Activated T-cell treated with anti-CD3 and anti-CD28 coated beads for 1 hour (primary cell): ENCODE results near the gene ZBTB9.
"Not testable (repeated sequence)": the region's sequence is repeated elsewhere in the genome, so short reads cannot be mapped to it uniquely, and the experiment has no call there.

Experiments used
- DNase-seq: peaks from one replicate; pipeline ENCODE4 v3.0.0-alpha.2; 2020; ENCODE audit warnings: low read depth

Gene ZBTB9

GRCh38 chr6:33467091-33467490 lies 12.7 kb downstream of the ZBTB9 start:
- no peak for DNase-seq

DNA sequence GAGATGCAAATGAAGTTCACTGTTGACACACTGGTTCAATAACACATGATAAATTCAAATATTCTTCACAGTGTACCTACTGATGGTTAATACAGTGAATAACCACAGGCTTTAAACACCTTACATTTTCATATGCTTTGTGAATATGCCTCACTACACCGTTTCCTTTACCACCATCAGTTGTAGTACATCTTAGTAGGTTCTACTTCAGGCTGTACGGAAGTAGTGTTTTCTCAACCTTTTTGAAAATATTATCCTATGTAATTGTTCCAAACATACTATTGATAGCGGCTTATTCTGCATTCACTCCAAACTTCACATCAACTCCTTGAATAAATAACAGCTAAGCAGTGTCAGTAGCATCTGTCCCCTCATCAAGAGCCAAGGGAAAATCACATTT lies 15.3 kb downstream of the ZBTB9 start:
- DNase-seq: no peak

DNA sequence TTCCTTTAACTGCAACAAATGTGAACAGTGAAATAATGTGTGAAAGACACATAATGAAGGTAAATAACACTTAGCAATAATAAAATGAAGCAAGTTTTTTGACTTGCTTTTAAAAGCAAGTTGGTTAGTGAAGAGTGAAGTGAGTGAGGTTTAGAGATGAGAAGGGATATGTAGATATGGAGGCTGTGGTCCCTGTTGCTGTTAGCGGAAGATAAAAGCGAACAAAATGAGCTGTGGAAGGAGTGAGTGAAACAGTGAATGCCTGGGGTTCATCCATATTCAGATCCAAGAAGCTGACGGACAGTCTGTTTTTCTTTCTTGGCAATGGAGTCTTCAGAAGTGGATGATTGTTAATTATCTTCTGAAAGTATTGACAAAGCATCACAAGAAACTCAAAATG lies 23.5 kb downstream of the ZBTB9 start:
- no peak for DNase-seq

DNA sequence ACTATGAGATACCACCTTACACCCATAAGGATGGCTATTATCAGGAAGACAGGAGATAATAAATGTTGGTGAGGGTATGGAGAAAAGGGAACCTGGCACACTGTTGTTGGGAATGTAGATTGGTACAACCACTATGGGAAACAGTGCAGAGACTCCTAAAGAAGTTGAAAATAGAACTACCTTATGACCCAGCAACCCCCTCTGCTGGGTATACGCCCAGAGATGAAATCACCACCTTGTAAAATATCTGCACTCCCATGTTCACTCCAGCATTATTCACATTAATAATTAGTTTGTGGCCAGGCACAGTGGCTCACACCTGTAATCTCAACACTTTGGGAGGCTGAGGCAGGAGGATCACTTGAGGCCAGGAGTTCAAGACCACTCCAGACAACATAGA lies 26.8 kb downstream of the ZBTB9 start:
- DNase-seq: no peak

DNA sequence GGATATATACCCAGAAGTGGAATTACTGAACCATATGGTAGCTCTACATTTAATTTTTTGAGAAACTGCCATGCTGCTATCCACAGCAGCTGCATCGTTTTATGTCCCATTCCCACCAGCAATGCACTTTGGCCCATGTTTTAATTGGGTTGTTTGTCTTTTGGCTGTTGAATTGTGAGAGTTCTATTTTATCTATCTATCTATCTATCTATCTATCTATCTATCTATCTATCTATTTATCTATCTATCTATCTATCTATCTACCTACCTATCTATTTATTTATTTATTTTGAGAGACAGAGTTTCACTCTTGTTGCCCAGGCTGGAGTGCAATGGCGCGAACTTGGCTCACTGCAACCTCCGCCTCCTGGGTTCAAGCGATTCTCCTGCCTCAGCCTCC lies 28.2 kb downstream of the ZBTB9 start:
- DNase-seq: not testable (repeated sequence)

- DNase-seq: no peak
These were observed 29.3 kb downstream of the ZBTB9 start for GRCh38 chr6:33483678-33484077.

DNA sequence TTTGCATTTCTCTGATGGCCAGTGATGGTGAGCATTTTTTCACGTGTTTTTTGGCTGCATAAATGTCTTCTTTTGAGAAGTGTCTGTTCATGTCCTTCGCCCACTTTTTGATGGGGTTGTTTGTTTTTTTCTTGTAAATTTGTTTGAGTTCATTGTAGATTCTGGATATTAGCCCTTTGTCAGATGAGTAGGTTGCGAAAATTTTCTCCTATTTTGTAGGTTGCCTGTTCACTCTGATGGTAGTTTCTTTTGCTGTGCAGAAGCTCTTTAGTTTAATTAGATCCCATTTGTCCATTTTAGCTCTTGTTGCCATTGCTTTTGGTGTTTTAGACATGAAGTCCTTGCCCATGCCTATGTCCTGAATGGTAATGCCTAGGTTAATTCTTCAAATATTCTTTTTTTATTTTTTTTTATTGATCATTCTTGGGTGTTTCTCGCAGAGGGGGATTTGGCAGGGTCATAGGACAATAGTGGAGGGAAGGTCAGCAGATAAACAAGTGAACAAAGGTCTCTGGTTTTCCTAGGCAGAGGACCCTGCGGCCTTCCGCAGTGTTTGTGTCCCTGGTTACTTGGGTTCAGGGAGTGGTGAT lies 30.4 kb downstream of the ZBTB9 start:
- not testable (repeated sequence) for DNase-seq

DNA sequence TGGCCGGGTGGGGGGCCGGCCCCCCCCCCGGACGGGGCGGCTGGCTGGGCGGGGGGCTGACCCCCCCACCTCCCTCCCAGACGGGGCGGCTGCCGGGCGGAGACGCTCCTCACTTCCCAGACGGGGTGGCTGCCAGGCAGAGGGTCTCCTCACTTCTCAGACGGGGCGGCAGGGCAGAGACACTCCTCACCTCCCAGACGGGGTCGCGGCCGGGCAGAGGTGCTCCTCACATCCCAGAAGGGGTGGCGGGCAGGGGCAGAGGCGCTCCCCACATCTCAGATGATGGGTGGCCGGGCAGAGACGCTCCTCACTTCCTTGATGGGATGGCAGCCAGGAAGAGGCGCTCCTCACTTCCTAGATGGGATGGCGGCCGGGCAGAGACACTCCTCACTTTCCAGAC lies 31.3 kb downstream of the ZBTB9 start:
- not testable (repeated sequence) for DNase-seq

- DNase-seq: no peak
These were observed 34.0 kb downstream of the ZBTB9 start for GRCh38 chr6:33488339-33488738.

- no peak for DNase-seq
These were observed 35.8 kb downstream of the ZBTB9 start for GRCh38 chr6:33490198-33490597.

GRCh38 chr6:33490621-33491020 lies 36.2 kb downstream of the ZBTB9 start:
- no peak for DNase-seq

DNA sequence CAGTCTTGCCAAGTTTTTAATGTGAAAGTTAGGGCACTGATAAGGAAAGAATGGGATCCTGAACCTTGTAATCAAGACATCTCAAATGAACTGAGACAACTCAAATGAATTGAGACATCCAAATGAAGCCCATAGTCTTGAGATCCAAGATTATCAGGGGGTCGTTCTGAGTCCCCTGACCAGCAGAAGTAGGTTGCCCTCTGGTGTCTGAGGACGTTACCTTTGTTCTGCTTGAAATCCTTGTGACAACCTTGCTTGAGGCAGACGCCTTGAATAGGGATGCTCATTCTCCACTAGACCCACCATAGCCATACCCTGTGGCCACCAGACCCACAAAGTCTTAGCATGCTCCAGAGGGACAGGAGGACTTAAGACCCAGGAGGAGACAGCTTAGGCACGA lies 37.7 kb downstream of the ZBTB9 start:
- no peak for DNase-seq

DNA sequence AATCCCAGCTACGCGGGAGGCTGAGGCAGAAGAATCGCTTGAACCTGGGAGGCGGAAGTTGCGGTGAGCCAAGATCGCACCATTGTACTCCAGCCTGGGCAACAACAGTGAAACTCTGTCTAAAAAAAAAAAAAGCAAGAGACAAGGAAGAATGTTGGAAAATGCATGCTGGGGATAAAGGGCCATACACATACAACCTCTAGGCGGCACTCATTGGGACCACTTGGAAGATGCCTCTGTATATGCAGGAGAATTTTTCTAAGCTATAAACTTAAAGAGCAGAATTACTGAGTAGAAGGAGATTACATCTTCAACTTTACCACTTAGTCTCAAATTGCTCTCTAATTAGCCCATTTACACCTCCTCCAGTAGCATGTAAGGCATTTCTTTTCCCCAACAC lies 42.8 kb downstream of the ZBTB9 start:
- no peak for DNase-seq

- DNase-seq: no peak
These were observed 48.1 kb downstream of the ZBTB9 start for GRCh38 chr6:33502486-33502885.

- DNase-seq: no peak
These were observed 50.1 kb downstream of the ZBTB9 start for GRCh38 chr6:33504486-33504885.

GRCh38 chr6:33505548-33506370 lies 51.4 kb downstream of the ZBTB9 start:
- DNase-seq: no peak
